GM23338 (cell line): ENCODE results near the gene SYNCRIP. TPM values are rescaled to one million over a fixed set of nuclear protein-coding genes. Genes with fewer than 3 reads are reported as not detected.

Source experiments
- ATAC-seq: fragments of 200-7000 bp; cut with Tn5 transposase; 3 replicates; pipeline ENCODE4 v1.9.1; 2020
- DNase-seq: peaks from one replicate; pipeline ENCODE4 v3.0.0-alpha.2; 2015; ENCODE audit warnings: low spot score
- H2AFZ ChIP-seq: fragments of 200-600 bp; sonication (generic); 2 replicates; pipeline ENCODE4 v1.8.0; 2016; ENCODE audit warnings: antibody characterized with exemption, mild to moderate bottlenecking, moderate library complexity
- H3F3A ChIP-seq: fragments of 200-600 bp; sonication (generic); replicated peaks from 2 replicates; pipeline ENCODE4 v1.8.0; 2017; ENCODE audit warnings: antibody characterized with exemption, mixed run types, low read depth
- H3K27ac ChIP-seq: fragments of 200-600 bp; sonication (generic); 2 replicates; pipeline ENCODE4 v1.6.1; 2016; ENCODE audit warnings: low read depth
- H3K27me3 ChIP-seq: fragments of 200-600 bp; sonication (generic); 2 replicates; pipeline ENCODE4 v1.8.0; 2016; ENCODE audit warnings: mild to moderate bottlenecking, mixed run types, moderate library complexity; ENCODE audit not compliant: insufficient read depth
- H3K36me3 ChIP-seq: fragments of 200-600 bp; sonication (generic); 2 replicates; pipeline ENCODE4 v1.8.0; 2016; ENCODE audit warnings: mild to moderate bottlenecking; ENCODE audit not compliant: insufficient read depth
- H3K4me1 ChIP-seq: fragments of 200-600 bp; sonication (generic); 2 replicates; pipeline ENCODE4 v1.8.0; 2016; ENCODE audit warnings: mild to moderate bottlenecking, moderate library complexity; ENCODE audit not compliant: insufficient read depth
- H3K4me2 ChIP-seq: fragments of 200-600 bp; sonication (generic); 2 replicates; pipeline ENCODE4 v1.7.1; 2017; ENCODE audit warnings: mixed run types
- H3K4me3 ChIP-seq: fragments of 200-600 bp; sonication (generic); 2 replicates; pipeline ENCODE4 v1.6.1; 2016; ENCODE audit warnings: mixed run types
- H3K79me2 ChIP-seq: fragments of 200-600 bp; sonication (generic); replicated peaks from 2 replicates; pipeline ENCODE4 v1.8.0; 2017; ENCODE audit warnings: mild to moderate bottlenecking; ENCODE audit not compliant: insufficient read depth
- H3K9me2 ChIP-seq: fragments of 200-600 bp; sonication (generic); 2 replicates; pipeline ENCODE4 v1.8.0; 2017; ENCODE audit not compliant: insufficient read depth
- H4K20me1 ChIP-seq: fragments of 200-600 bp; sonication (generic); replicated peaks from 2 replicates; pipeline ENCODE4 v1.8.0; 2017; ENCODE audit warnings: mild to moderate bottlenecking; ENCODE audit not compliant: insufficient read depth
- H3K27ac Mint-ChIP-seq: 2 replicates; pipeline ENCODE4 v1.8.0; 2020; ENCODE audit warnings: inconsistent platforms, mild to moderate bottlenecking, moderate library complexity, mixed read lengths
- H3K27me3 Mint-ChIP-seq: 3 replicates; pipeline ENCODE4 v1.8.0; 2022; ENCODE audit warnings: low read depth, mild to moderate bottlenecking, moderate library complexity, mixed read lengths, inconsistent platforms; ENCODE audit not compliant: insufficient read depth, poor library complexity
- H3K36me3 Mint-ChIP-seq: 3 replicates; pipeline ENCODE4 v1.8.0; 2021; ENCODE audit warnings: low read depth, mild to moderate bottlenecking, inconsistent platforms, moderate library complexity, mixed read lengths
- H3K4me1 Mint-ChIP-seq: 3 replicates; pipeline ENCODE4 v1.8.0; 2020; ENCODE audit warnings: mild to moderate bottlenecking, inconsistent platforms, mixed read lengths
- H3K4me3 Mint-ChIP-seq: 3 replicates; pipeline ENCODE4 v1.8.0; 2021; ENCODE audit warnings: moderate library complexity, mild to moderate bottlenecking, inconsistent platforms, mixed read lengths
- H3K9me3 Mint-ChIP-seq: 3 replicates; pipeline ENCODE4 v1.8.0; 2020; ENCODE audit warnings: moderate library complexity, mild to moderate bottlenecking, inconsistent platforms, mixed read lengths
- JUNB ChIP-seq: IDR thresholded peaks from one replicate; pipeline ENCODE4 v1.6.1; 2016; ENCODE audit warnings: antibody characterized with exemption; ENCODE audit not compliant: unreplicated experiment
- STAT1 ChIP-seq: IDR thresholded peaks from one replicate; pipeline ENCODE4 v1.6.1; 2016; ENCODE audit warnings: antibody characterized with exemption; ENCODE audit not compliant: unreplicated experiment
- ZNF114 ChIP-seq: fragments of 250-450 bp; sonication (Bioruptor Pico); IDR thresholded peaks from 2 replicates; pipeline ENCODE4 v1.5.0; 2020; ENCODE audit warnings: mild to moderate bottlenecking, moderate library complexity
- ZNF331 ChIP-seq: fragments of 250-450 bp; sonication (Bioruptor Pico); IDR thresholded peaks from 2 replicates; pipeline ENCODE4 v1.5.0; 2020; ENCODE audit warnings: low read depth, mild to moderate bottlenecking, moderate library complexity
- polyA plus RNA-seq: library from polyadenylated mRNA; unstranded; fragments of >200 nt; fragmentation: Nextera tagmentation; extraction: Ambion mirVana; gene quantifications from 2 replicates; pipeline ENCODE4 v1.2.1, GENCODE V29; 2016
- total RNA-seq: library from RNA; depleted of rRNA; stranded (reverse); fragments of >200 nt; shearing (Covaris generic); gene quantifications from 2 replicates; pipeline ENCODE4 v1.2.3, GENCODE V29; 2014
- TF ChIP-seq, protein P1 (sequence below): fragments of 250-450 bp; sonication (Bioruptor Pico); IDR thresholded peaks from 2 replicates; pipeline ENCODE4 v1.5.0; 2020; ENCODE audit warnings: mild to moderate bottlenecking, moderate library complexity

The SYNCRIP gene
- total and polyA plus RNA-seq, 2 experiments from 2014 or later, result 163 to 164 TPM

DNA sequence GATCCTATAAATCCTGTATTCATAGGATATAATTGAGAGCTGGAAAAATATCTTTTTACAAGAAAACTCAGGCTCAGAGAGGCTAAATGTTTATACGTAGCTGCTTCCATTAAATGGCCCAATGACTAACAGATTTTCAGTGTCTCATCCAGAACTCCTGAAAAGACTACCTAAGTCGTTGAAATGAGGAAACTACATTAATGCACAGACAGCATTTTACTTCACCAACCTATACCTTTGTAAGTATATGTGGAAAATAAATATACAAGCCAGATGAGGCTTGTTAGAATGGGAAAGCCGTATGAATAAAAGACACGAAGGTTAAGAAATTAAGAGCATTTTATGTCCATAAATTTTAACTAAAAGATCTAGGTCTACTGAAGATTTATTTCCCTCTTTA lies 40.6 kb downstream of the SYNCRIP start (continued):
- TF ChIP-seq, protein P1, sequence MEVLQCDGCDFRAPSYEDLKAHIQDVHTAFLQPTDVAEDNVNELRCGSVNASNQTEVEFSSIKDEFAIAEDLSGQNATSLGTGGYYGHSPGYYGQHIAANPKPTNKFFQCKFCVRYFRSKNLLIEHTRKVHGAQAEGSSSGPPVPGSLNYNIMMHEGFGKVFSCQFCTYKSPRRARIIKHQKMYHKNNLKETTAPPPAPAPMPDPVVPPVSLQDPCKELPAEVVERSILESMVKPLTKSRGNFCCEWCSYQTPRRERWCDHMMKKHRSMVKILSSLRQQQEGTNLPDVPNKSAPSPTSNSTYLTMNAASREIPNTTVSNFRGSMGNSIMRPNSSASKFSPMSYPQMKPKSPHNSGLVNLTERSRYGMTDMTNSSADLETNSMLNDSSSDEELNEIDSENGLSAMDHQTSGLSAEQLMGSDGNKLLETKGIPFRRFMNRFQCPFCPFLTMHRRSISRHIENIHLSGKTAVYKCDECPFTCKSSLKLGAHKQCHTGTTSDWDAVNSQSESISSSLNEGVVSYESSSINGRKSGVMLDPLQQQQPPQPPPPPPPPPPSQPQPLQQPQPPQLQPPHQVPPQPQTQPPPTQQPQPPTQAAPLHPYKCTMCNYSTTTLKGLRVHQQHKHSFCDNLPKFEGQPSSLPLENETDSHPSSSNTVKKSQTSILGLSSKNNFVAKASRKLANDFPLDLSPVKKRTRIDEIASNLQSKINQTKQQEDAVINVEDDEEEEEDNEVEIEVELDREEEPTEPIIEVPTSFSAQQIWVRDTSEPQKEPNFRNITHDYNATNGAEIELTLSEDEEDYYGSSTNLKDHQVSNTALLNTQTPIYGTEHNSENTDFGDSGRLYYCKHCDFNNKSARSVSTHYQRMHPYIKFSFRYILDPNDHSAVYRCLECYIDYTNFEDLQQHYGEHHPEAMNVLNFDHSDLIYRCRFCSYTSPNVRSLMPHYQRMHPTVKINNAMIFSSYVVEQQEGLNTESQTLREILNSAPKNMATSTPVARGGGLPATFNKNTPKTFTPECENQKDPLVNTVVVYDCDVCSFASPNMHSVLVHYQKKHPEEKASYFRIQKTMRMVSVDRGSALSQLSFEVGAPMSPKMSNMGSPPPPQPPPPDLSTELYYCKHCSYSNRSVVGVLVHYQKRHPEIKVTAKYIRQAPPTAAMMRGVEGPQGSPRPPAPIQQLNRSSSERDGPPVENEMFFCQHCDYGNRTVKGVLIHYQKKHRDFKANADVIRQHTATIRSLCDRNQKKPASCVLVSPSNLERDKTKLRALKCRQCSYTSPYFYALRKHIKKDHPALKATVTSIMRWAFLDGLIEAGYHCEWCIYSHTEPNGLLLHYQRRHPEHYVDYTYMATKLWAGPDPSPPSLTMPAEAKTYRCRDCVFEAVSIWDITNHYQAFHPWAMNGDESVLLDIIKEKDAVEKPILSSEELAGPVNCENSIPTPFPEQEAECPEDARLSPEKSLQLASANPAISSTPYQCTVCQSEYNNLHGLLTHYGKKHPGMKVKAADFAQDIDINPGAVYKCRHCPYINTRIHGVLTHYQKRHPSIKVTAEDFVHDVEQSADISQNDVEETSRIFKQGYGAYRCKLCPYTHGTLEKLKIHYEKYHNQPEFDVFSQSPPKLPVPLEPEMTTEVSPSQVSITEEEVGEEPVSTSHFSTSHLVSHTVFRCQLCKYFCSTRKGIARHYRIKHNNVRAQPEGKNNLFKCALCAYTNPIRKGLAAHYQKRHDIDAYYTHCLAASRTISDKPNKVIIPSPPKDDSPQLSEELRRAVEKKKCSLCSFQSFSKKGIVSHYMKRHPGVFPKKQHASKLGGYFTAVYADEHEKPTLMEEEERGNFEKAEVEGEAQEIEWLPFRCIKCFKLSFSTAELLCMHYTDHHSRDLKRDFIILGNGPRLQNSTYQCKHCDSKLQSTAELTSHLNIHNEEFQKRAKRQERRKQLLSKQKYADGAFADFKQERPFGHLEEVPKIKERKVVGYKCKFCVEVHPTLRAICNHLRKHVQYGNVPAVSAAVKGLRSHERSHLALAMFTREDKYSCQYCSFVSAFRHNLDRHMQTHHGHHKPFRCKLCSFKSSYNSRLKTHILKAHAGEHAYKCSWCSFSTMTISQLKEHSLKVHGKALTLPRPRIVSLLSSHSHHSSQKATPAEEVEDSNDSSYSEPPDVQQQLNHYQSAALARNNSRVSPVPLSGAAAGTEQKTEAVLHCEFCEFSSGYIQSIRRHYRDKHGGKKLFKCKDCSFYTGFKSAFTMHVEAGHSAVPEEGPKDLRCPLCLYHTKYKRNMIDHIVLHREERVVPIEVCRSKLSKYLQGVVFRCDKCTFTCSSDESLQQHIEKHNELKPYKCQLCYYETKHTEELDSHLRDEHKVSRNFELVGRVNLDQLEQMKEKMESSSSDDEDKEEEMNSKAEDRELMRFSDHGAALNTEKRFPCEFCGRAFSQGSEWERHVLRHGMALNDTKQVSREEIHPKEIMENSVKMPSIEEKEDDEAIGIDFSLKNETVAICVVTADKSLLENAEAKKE (CRISPR knock-in tag), result no peak

GRCh38 chr6:85600713-85601313 lies 41.9 kb downstream of the SYNCRIP start:
- H3K4me2 ChIP-seq, result no peak overlapping the region
- H3F3A ChIP-seq, result no peaks in the 10 kb centered on the region
- H3K36me3 ChIP-seq, result no peaks in the 10 kb centered on the region
- H3K27me3 Mint-ChIP-seq, result peaks cover 4% of the 10 kb centered on the region
- H2AFZ ChIP-seq, result no peak overlapping the region
- H3K9me3 Mint-ChIP-seq, result no peaks in the 10 kb centered on the region
- H3K36me3 Mint-ChIP-seq, result no peaks in the 10 kb centered on the region
- no peaks in the 10 kb centered on the region for H3K9me2 ChIP-seq
- DNase-seq (no peak), ATAC-seq (no peak)
- H3K79me2 ChIP-seq, result no peaks in the 10 kb centered on the region
- H3K4me1 Mint-ChIP-seq, result peaks cover 11% of the 10 kb centered on the region; the same call in 2 of the 3 replicates
- peaks cover 3% of the 10 kb centered on the region; the same call in 1 of the 2 replicates for H3K27me3 ChIP-seq
- no peaks in the 10 kb centered on the region for H3K4me1 ChIP-seq
- H3K27ac ChIP-seq, result 0 out of 2 replicates have a peak overlapping the region, but pooled peaks have one; percentile 20
- no peak for TF ChIP-seq STAT1
- TF ChIP-seq JUNB, result no peak
- TF ChIP-seq ZNF331 (CRISPR knock-in tag), result no peak
- no peak for TF ChIP-seq ZNF114 (CRISPR knock-in tag)
- H3K4me3 ChIP-seq, result no peak overlapping the region
- no peak overlapping the region for H3K27ac Mint-ChIP-seq
- H4K20me1 ChIP-seq, result no peaks in the 10 kb centered on the region; the same call in 1 of the 2 replicates
- no peak overlapping the region for H3K4me3 Mint-ChIP-seq
